SK-MEL-5 (cell line): ENCODE measurements around the gene SPATA12. TPM values are rescaled to one million over a fixed set of nuclear protein-coding genes. Genes with fewer than 3 reads are reported as not detected.
"Not testable (repeated sequence)": the region's sequence is repeated elsewhere in the genome, so short reads cannot be mapped to it uniquely, and the experiment has no call there.

Experiments used
- DNase-seq: peaks from one replicate; pipeline ENCODE4 v3.0.0-alpha.2; 2016; ENCODE audit warnings: low read depth, low spot score
- in situ Hi-C: cut with HindIII; loops from 2 replicates; pipeline ENCODE4 v1.10.0; 2016; ENCODE audit warnings: low sequenced_read_pairs, high pct_unique_total_duplicates, low pct_unique_long_range_greater_than_20kb
- total RNA-seq: library from RNA; depleted of rRNA; stranded (reverse); fragments of >200 nt; shearing (Covaris generic); gene quantifications from 2 replicates; pipeline ENCODE4 v1.2.3, GENCODE V29; 2014

The SPATA12 gene
- total RNA-seq, 1 experiment from 2014 or later, result 0.42 TPM

GRCh38 chr3:57077630-57078343, 17.3 kb downstream of the SPATA12 start:
- no peak for DNase-seq
- in situ Hi-C loops, result loop anchor here (25.0 kb wide), 1 partner anchor 90 kb away; no protein-coding TSS in a partner anchor

GRCh38 chr3:57078344-57078634, 17.8 kb downstream of the SPATA12 start:
- in situ Hi-C loops, result loop anchor here (25.0 kb wide), 1 partner anchor 91 kb away; no protein-coding TSS in a partner anchor
- peak; percentile 91 for DNase-seq

DNA sequence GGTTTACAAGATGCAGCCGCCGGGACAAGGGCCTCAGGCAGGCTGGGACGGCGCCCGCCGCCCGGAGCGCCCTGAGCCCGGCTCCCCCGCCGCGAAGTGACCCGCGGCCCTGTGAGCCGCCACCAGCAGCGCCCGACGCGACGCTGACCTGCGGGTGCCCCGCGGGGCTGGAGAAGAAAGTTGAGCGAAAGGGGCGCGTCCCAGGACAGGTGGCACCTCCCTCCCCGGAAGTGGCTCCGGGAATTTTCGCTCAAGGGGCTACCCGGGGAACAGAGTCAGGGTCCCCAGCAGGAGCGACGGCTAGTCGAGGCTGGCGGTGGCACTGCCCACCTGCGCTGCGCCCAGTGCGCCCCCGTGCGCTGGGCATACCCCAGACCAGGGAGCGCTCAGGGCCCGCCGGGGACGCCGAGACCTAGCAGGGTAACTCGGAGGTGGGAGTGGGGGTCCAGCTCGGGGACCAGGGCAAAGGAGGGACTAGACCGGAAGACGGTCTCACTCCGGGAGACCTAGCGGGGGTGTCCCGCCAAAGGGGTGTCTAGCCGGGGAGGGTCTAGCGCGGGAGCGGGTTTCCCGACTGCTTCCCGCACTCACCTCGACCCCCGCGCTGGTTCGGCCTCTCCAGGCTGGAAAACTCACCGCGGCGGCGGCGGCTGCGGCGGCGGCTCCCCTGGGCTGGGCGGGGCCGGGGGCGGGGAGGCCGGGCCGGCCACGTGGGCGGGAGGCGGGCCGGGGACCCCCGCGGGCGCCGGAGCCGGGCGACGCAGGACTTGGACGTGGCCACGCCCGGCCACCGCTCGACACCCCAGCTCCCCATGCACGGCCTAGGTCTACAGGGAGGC, 18.4 kb downstream of the SPATA12 start:
- peak; percentile 57 for DNase-seq
- in situ Hi-C loops, result loop anchor here (25.0 kb wide), 1 partner anchor 92 kb away; no protein-coding TSS in a partner anchor

DNA sequence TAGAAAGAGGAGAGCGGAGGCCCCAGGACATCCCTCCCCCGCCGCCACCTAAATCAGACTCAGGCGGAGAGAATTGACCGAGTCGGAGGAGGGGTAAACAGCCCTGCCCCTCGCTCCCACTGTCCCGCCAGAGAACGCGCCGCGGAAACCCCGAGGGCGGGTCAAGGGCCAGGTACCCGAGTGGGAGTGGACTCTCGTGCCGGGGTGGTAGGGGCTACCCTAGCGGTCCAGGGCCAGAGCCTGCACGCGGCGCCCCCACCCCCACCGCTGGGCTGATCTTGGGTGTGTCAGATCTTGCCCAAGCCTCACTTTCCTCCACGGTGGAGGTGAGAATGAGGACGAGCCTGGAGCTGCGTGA, 19.0 kb downstream of the SPATA12 start:
- DNase-seq, result no peak
- in situ Hi-C loops, result loop anchor here (25.0 kb wide), 1 partner anchor 92 kb away; no protein-coding TSS in a partner anchor

- DNase-seq, result no peak
- in situ Hi-C loops, result loop anchor here (25.0 kb wide), 1 partner anchor 93 kb away; no protein-coding TSS in a partner anchor
Measured at GRCh38 chr3:57080171-57080570, 19.7 kb downstream of the SPATA12 start.

- in situ Hi-C loops, result loop anchor here (25.0 kb wide), 1 partner anchor 94 kb away; no protein-coding TSS in a partner anchor
Measured at GRCh38 chr3:57081173-57081572, 20.7 kb downstream of the SPATA12 start.

DNA sequence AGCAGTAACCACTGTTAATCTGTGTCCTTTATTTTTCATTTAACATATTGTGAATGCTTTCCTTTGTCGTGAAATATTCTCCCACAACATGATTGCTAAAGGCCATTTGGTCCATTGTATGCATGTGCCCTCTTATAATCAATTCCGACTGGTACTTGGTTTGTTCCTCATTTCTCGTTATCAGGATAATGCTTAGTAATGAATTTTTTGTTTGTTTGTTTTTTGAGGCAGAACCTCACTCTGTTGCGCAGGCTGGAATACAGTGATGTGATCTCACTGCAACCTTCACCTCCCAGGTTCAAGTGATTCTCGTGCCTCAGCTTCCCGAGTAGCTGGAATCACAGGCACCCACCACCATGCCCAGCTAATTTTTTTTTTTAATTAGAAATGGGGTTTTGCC, 22.0 kb downstream of the SPATA12 start:
- no peak for DNase-seq
- in situ Hi-C loops, result loop anchor here (25.0 kb wide), 1 partner anchor 95 kb away; no protein-coding TSS in a partner anchor

More at GRCh38 chr3:57081173-57081572, 20.7 kb downstream of the SPATA12 start:
- DNase-seq, result no peak

DNA sequence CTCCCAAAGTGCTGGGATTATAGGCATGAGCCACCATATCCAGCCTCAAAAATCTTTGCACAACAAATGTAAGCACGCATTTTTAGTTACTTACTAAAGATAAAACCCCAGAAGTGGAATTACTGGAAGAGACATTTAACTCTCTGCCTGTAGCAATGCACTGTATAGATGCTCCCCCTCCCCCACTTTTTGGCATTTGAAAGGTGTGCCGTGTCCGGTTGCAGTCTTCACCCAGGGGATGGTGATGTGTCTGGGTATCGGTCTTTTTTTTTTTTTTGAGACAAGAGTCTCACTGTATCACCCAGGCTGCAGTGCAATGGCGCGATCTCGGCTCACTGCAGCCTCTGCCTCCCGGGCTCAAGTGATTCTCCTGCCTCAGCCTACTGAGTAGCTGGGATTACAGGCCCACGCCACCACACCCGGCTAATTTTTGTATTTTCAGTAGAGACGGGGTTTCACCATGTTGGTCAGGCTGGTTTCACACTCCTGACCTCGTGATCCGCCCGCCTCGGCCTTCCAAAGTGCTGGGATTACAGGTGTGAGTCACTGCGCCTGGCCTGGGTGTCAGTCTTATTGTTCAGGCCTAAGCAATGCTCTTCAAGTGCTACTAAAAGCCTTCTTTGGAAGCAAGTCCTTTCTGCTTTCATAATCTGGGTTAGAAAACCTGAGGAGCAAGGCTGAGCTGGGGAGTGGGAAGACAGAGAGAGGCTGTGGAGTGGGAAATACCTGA, 23.0 kb downstream of the SPATA12 start:
- in situ Hi-C loops, result loop anchor here (25.0 kb wide), 1 partner anchor 96 kb away; no protein-coding TSS in a partner anchor
- DNase-seq, result not testable (repeated sequence)

DNA sequence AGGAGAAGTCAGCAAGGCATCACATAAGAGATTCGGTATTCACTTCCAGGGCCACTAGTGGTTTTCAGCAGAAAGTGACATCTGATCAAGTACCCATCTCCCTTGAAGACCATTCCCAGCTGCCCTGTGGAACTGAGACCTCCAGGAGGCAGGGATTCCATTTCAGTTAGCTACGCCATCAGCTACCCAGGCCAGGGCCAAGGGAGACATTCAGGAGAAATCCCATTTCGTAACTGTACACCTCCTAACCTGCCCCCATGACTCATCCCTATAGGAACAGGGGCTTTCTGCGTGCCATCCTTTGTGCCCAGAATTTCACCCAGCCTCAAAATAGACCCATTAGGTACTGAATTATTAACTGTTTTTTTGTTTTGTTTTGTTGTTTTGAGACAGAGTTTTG, 24.7 kb downstream of the SPATA12 start:
- in situ Hi-C loops, result loop anchor here (25.0 kb wide), 1 partner anchor 98 kb away; no protein-coding TSS in a partner anchor
- DNase-seq, result no peak

GRCh38 chr3:57086201-57086600, 25.7 kb downstream of the SPATA12 start:
- peak; percentile 79 for DNase-seq
- in situ Hi-C loops, result loop anchor here (25.0 kb wide), 1 partner anchor 99 kb away; no protein-coding TSS in a partner anchor

DNA sequence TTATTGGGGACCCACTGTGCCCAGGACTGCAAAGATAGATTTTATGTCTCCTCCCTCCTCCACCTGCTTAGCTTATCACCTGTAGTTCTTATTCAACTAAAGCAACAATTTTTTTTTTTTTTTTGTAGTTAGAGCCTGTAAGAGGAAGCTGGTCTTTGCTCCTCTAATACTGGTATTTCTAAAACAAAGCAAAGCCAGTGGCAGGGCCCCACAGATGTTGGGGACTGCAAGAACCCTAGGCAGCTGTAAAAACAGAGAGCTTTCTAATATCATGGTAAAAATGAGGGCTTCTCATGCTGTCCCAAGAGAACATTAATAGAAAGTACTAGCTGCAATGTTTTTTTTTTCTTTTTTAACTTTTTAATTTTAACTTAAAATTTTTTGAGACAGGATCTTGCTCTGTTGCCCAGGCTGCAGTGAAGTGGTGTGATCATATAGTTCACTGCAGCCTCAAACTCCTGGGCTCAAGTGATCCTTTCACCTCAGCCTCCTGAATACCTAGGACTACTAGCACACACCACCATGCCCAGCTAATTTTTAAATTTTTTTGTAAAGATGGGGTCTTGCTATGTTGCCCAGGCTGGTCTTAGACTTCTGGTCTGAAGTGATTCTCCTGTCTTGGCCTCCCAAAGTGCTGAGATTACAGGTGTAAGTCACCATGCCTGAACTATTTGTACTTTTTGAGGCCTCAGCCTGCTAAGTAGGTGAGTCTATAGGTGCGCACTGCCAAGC, 27.1 kb downstream of the SPATA12 start:
- DNase-seq, result no peak
- in situ Hi-C loops, result loop anchor here (25.0 kb wide), 1 partner anchor 100 kb away; no protein-coding TSS in a partner anchor

GRCh38 chr3:57088503-57088902, 28.0 kb downstream of the SPATA12 start:
- in situ Hi-C loops, result loop anchor here (25.0 kb wide), 1 partner anchor 101 kb away; no protein-coding TSS in a partner anchor
- DNase-seq, result no peak

- in situ Hi-C loops, result loop anchor here (25.0 kb wide), 1 partner anchor 102 kb away; no protein-coding TSS in a partner anchor
- DNase-seq, result no peak
Measured at GRCh38 chr3:57089043-57089442, 28.6 kb downstream of the SPATA12 start.

- in situ Hi-C loops, result loop anchor here (10.0 to 25.0 kb wide), 2 partner anchors 104 to 283 kb away; no protein-coding TSS in a partner anchor
- DNase-seq, result no peak
Measured at GRCh38 chr3:57091521-57092273, 31.2 kb downstream of the SPATA12 start.

DNA sequence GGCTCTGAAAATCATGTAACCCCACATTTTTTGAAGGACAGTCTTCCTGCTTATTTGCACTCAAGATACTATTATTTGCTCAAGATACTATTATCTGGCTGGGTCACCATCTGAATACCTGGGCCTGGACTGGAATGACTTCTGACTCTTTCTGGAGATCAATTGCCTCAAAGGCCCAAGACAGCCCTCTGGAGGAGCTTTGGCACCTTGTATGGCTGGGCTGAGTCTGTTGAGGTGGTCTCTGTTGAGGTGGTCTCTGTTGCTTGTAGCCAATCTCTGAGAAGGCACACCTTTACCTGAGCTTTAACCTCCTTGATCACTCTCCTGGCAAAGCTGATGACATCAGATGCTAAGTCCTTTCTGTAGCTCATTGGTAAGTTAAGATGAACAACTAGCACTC, 33.0 kb downstream of the SPATA12 start:
- no peak for DNase-seq
- in situ Hi-C loops, result loop anchor here (10.0 to 25.0 kb wide), 2 partner anchors 106 to 281 kb away; no protein-coding TSS in a partner anchor

DNA sequence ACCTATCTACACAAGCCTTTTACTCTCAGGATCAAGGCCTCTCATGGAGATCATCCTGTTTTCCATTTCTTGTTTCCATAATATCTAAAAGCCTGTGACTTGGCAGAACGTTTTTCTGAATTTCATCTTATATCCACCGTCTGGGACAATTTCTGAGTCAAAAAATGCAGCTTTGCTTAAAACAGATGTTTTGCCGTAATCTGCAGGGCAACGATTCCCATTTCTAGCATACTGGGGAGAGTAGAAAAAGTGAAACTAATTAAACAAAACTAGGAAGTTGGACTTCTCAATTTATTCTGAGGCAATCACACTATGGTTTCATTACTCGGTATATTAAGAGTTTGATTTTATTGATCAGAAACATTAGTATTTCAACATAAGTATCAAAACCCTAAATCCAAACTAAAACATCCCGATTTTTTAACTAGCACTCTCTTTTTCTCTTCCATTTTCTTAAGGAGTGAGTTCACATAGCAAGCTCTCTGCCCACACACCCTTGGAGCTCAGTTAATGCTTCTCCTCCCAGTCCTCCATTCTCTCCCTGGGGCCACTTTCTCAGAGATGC, 33.6 kb downstream of the SPATA12 start:
- in situ Hi-C loops, result loop anchor here (10.0 to 25.0 kb wide), 2 partner anchors 107 to 281 kb away; no protein-coding TSS in a partner anchor
- DNase-seq, result no peak
